ENCODE measurements around the gene GRIA3.

DNA sequence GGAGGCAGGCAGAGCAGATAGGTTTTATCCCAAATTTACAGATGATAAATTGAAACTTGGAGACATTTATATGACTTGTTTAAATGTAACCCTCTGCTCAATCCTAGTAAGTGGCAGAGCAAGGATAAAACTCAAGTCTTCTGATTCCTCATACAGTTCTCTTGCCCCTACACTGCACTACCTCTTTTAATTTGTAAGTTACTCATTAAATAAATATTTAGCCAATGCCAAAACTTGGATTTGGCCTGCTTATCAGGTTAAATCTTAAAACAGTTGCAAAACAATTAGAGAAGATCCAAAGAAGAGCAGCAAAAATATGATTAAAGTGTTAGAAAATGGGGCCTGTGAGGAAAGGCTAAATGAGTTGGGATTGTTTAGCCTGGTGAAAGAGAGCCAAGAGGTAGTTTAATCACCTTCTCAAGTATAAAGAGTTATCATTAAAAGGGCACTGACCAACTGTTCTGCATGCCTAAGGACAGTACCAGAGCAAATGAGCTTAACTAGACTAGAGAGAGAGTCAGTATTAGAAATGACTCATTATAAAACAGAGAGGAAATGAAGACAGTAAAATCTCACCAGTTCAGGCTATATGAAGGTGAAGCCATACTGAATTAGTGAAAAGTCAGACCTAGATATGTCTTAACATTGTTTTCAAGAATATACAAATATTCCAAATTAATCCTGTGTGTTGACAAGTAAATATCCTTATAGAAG, 146.3 kb downstream of the GRIA3 start:
- TF ChIP-seq, protein P1, sequence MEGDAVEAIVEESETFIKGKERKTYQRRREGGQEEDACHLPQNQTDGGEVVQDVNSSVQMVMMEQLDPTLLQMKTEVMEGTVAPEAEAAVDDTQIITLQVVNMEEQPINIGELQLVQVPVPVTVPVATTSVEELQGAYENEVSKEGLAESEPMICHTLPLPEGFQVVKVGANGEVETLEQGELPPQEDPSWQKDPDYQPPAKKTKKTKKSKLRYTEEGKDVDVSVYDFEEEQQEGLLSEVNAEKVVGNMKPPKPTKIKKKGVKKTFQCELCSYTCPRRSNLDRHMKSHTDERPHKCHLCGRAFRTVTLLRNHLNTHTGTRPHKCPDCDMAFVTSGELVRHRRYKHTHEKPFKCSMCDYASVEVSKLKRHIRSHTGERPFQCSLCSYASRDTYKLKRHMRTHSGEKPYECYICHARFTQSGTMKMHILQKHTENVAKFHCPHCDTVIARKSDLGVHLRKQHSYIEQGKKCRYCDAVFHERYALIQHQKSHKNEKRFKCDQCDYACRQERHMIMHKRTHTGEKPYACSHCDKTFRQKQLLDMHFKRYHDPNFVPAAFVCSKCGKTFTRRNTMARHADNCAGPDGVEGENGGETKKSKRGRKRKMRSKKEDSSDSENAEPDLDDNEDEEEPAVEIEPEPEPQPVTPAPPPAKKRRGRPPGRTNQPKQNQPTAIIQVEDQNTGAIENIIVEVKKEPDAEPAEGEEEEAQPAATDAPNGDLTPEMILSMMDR (IDR thresholded peaks at IDR 0.05) = no peak
- no peak for TF ChIP-seq POLR2A (IDR thresholded peaks at IDR 0.05)
